Activated naive CD4-positive, alpha-beta T cell treated with anti-CD3 and anti-CD28 coated beads, Interleukin-2, amount 50 U/mL, for 16 hours (primary cell): ENCODE data around the gene EFCAB14.
A peak's percentile ranks its signal among the peaks of the same experiment; 100 is the strongest.
"Not testable (repeated sequence)": the region's sequence is repeated elsewhere in the genome, so short reads cannot be mapped to it uniquely, and the experiment has no call there.

Experiments used
- DNase-seq: peaks from one replicate; pipeline ENCODE4 v3.0.0-alpha.2; 2020

The EFCAB14 gene

DNA sequence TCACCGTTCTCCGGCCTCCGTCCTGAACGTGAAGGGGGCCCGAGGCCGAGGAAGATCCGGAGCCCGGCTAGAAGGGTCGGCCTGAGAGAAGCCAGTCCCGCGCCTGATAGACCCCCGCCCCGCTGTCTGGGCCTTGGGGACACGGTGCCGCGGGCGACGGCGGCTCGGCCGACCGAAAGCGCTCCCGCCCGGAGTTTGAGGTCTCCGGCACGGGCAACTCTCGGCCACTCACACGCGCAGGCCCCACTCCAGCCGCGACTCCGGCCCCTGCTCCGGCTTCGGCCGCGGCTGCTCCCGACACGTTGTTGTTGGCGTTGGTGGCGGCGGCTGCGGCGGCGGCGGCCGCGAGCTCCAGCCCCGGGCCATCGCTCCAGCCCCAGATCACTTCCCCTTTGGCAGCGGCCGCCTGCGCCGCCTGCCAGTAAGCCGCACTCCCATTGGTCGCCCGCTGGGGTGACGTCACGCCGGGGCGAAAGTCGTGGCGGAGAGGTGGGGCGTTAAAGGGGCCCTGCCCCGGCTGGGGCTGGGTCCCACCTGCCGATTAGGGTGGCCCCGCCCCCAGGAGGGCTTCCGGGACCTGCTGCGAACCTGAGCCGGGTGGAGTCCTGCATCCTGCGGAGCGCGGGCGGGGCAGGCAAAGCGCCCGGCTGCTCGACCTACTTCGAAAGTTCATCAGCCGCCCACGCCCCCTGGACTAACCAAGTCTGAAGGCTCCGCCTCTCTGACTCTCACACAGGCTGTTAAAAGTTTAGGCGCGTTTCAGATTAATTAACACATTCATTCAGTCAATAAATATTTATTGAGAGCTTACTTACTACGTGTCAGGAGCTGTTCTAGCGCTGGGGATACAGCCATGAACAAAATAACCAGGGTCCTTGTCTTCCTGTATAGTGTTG lies at the start of gene EFCAB14:
Gene EFCAB14, minus strand, starts transcription at position 388 of the 896 bp plus-strand sequence. CDS start 1,027 bp downstream, outside the sequence.
- peak; percentile 99 for DNase-seq

DNA sequence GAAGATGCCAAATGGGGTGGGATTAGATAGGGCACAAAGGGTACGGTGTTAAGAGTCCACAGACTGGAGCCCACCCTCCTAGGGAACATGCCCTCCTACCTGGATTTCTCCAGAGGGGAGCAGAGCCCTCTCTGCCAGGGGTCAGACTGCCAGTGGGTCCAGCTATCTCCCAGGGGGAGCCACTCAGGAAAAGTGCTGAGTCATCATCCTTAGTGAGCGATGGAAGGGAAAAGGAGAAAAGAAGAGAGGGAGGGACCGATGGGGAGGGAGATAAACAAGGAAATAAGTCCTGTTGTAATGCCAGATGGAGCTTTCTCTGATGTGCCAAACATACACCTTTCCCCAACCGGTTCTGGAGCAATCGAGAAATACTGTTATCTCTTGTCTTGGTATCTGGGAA lies 49.5 kb upstream of the EFCAB14 start:
- DNase-seq = no peak

- DNase-seq = no peak
Observed at GRCh38 chr1:46767649-46768282, 48.9 kb upstream of the EFCAB14 start.

DNA sequence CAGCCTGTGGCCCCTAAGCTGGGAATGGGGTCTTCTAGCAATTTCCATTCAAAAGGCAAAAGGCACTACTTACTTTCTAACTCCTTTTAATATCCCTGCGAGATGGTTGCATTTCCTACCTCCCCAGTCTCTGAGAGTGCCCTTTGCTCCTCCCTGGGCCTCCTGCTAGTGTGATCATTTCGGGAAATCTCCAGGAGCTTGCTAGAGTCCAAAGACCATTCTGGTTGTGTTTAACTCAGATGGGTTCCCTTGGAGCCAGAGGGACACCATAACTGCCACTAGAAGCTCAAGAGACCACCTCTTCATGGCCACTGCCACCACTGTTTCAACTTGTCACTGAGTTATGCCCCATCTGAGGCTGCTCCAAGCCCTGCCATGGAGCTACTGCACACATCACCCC lies 45.5 kb upstream of the EFCAB14 start:
- no peak for DNase-seq

- DNase-seq = no peak
Observed at GRCh38 chr1:46761740-46762139, 42.8 kb upstream of the EFCAB14 start.

DNA sequence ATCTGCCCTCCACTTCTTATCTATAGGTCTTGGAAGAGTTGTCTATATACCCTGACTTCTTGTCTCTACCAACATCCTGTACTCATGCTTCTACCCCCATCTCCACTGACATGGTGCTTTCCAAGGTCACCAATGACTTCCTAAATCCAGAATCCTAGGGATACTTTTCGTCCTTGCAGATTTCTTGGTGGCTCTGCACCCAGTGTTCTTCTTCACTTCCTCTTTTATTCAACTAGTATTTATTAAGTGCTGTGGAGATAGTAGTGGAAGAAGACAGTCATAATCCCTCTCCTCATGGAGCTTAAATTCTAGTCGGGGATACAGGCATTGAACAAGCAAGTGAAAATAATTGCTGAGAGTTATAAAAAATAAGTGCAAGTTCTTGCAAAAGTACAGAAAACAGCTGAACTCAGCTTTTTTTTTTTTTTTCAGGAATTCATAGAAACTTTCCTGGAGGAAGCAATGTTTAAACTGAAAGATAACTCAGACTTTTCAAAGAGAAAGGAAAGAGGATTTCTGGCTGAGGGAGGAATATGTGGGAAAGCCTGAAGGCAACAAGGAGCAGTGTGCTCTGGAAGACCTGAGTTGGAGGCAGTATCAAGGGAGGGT lies 41.7 kb upstream of the EFCAB14 start:
- no peak for DNase-seq

DNA sequence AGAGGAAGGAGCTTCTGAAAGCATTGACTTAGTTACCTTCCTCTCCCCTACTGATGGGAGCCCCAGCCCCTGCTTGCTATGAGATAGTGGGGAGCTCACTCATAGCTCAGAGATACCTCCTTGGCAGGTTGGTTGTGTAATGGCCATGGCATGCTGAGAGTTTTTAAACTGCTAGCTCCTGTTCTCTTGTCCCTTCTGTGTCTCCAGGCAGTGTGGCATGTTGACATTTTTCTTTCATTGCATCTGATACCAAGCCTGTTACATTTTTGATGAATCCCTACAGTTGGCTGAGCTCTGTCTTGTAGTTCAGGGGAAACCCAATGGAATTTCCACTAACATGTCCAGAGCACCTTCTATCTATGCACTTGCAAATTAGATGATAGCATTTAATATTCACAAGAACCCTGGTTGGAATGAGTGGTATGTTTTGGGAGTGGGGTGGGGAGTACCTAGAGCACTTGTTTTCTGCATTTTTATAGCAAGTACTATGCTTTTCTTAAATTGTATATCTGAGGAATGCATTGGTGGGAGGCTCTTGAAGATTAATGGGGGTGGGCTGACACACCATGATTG lies 39.1 kb upstream of the EFCAB14 start:
- no peak for DNase-seq

DNA sequence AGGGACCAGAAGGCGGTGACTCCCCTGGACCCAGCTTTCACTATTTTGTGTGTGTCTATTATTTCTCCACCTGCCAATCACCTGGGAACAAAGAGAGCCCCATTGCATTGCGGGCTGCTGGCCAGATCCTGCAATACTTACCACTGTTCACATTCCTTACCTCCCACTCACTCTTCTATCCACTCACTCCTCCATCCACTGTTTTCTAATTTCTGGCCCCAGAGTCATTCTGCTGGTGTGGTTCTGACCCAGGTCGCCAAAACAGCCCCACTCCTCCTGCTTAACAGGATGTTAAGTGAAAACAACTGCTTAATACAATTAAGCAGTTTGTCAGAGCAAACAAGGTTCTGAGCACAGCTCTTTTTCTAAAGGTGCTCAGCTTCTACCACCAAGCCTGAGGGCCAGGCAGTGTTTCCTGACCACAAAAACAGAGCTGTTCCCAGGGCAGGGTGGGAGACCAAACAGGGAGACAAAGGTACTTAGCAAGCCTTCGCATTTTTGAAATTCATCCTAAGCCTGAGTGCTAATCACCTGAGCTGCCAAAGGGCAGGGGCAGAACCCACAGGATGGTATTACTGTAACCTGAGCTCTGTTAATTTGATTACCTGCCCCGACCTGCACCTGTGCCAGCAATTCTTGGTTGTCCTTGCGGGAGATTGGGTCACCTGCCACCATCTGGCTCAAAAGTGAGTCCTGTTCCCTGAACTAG lies 38.5 kb upstream of the EFCAB14 start:
- no peak for DNase-seq

- no peak for DNase-seq
Observed at GRCh38 chr1:46755121-46755520, 36.2 kb upstream of the EFCAB14 start.

- DNase-seq = not testable (repeated sequence)
Observed at GRCh38 chr1:46754707-46755106, 35.8 kb upstream of the EFCAB14 start.

DNA sequence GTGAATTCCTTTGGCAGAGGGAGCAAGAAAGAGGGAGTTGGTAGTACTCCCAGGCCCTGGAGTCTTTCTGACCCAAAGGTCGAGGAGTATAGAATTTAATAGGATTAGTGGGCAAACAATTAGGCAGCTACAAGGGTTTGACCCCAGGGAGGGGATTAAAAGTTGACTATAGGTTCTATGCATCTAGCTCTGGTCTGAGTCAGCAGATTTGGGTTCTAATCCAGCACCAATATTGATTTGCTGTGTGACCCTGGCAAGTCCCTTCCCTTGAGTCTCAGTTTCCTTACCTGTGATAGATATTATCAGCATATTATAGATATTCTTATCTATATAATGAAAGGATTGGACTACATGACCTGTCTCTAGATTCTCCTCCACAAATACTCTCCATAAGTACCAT lies 35.1 kb upstream of the EFCAB14 start:
- DNase-seq = no peak

DNA sequence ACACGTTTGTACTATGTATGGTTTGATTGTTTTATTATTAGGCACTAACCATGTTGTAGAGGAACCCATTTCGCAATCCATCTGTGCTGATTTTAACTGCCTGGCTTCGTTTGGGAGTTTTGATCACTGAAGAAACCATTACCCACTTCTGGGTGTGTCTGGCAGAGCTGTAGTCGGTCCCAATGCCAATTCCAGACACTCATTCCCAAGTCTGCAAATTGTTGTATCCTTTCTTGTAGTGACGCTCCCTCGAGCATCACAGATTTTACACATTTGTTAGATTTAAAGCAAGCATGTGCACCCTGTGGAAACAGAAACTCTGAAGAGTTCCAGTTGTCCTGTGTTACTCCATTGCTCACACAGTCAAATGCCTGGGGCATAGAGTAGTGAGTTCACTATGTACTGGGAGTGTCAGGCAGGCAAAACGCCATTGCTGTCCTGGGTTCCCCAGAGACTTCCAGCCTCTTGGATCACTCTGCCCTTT lies 31.0 kb upstream of the EFCAB14 start:
- no peak for DNase-seq

GRCh38 chr1:46749404-46749803 lies 30.5 kb upstream of the EFCAB14 start:
- DNase-seq = no peak

DNA sequence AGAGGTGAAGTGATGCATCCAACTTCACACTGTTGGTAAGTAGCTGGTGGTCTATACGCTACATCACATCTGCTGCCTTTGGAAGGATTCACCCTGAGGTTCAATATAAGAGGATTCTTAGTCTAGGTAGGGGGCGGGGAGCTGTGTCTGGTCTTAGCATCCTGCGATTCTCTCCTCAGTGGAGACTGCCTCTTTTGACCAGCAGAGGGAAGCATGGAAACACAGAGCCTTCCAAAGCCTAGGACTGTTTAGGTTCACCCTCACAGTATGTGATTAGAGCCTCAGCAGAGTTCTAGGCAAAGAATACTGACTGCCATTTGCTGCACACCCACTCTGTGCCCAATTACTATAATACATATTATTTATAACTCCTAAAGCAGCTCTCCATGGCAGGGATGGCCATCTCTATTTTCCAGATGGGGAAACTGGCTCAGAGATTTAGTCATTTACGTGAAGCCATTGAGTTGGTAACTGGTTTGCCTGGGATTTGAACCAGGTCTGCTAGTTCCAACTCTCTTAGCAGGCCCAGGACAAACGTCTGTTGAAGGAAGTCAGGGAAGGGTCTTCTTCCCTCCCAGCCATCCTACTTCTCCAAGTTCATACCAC lies 28.9 kb upstream of the EFCAB14 start:
- DNase-seq = no peak

DNA sequence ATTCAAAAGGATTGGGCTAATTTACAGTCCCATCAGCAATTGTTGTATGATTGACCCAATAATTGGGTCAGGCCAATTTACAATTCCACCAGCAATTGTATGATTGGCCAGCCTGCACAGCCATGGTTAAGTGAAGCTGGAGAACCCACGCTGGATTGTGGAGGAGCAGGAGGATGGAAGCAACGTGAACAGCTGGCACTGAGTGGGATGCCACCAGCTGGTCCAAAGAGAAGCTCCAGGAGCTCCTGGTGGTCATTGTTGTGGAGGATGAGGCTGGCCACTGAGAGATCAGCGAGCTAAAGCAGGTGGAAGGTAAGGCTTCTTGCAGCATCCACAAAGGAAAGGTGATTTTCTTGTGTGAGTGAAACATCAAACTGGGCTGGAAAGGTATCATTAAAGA lies 23.2 kb upstream of the EFCAB14 start:
- DNase-seq = no peak

DNA sequence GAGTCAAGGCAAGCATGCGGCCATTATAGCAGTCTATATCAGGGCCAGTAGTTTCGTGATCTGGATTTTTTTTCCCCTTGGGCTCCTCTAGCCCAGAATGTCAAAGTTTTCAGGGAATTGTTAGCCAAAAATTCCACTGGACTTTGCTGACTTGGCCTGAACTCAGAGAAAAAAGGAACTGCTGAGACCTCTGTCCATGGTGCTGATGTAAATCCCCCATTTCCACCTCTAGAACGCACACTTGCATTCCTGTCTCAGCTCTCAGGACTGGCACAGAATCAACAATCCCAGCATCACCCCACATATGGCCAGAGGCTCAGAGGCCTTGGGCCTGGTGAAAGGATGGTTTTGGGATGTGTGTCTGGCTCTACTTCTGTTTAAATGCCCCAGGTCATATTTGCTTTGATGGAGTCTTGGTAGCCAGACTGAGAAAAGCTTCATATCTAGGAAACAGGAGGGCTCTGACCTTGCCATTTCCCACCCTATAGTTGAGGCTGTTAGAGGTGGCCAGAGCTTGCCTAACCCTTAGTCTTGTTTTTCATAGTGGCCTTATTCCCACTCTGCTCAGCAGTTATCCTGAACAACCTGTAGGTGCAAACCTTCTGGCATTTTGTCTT lies 16.9 kb upstream of the EFCAB14 start:
- DNase-seq = no peak

DNA sequence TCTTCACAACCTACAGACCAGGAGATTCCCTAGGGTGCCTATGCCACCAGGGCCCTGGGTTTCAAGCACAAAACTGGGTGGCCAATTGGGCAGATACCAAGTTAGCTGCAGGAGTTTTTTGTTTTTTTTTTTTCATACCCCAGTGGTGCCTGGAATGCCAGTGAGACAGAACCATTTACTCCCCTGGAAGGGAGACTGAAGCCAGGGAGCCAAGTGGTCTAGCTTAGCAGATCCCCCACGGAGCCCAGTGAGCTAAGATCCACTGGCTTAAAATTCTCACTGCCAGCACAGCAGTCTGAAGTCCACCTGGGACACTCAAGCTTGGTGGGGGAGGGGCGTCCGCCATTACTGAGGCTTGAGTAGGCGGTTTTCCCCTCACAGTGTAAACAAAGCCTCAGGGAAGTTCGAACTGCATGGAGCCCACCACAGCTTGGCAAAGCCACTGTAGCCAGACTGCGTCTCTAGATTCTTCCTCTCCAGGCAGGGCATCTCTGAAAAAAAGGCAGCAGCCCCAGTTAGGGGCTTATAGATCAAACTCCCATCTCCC lies 9.5 kb upstream of the EFCAB14 start:
- DNase-seq = not testable (repeated sequence)

- DNase-seq = no peak
Observed at GRCh38 chr1:46725736-46726108, 6.8 kb upstream of the EFCAB14 start.

DNA sequence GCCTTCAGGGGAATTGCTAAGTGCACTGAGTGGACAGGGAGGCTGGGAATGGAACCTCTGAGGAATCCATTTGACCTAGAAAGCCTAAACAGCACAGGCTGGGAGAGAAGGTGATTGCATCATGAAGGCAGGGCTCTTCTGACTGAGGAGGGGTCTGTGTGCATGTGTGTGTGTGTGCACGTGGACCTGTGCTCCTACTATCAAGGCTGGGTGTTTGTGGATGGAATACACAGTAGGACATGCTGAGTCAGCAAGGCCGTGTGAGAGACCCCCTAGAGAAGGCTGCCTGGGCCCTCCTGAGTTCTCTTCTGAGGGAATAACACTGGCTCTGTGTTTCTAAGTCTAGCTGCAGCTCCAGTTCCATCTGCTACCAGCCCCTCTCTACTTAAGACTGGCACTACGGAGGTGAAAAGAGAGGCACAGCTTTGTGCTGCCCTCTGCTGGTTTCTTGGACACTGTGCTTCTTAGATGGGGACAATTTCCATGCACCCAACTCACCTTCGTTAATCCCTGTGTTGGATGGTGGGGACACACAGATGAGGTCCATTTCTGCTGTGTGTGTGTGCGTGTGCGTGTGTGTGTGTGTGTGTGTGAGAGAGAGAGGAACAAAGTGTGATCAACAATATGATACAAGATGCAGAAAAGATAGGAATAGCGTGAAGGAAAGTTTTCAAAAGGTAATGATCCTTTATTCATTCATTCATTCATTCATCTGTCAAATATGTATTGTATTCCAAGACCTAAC lies 6.2 kb upstream of the EFCAB14 start:
- DNase-seq = peak; percentile 68

DNA sequence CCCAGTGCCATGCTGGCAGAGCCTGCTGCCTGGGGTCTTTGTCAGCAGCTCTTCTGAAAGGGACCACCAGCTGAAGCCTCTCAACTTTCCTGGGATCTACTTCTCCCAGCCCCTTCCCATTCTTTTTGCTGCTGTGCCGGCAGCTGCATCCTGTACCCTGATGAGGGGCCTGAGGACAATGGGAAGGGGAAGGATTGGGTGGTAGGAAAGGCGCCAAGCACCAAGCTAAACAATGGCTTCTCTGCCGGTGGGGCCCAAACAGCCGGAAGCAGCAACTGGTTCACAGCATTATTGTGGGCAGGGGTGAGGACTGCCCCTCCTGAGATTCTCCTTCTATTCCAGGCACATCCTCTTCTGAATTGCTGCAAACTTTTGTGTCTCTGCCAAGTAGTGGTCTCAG lies 5.0 kb upstream of the EFCAB14 start:
- DNase-seq = no peak

DNA sequence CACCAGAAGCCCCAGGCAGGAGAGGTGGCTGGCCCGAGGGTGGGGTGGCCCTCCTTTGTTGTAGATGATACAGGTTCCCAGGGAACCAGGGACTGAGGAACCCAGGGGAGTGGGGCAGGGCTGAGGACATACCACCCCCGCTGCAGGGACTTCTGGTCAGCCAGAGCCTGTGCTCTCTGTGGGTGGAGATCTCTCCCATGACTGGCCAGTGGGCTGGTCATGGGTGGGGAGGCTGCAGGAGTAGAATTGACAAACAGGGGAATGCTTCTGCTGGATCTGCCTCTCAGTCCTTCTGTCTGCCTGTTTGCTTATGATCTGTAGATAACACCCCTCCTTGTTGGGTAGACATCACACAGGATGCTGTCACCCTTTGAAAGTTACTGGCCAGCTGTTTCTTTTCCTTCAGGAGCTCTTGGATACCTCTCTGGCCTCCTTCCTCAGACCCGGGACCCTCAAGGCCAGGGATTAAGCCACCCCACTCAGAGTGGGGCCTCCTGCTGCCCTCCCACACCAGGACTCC lies 2.8 kb upstream of the EFCAB14 start:
- no peak for DNase-seq
